Stimulated activated CD8-positive, alpha-beta memory T cell treated with anti-CD3 and anti-CD28 coated beads, Interleukin-7, amount 100 ng/mL, for 4 hours (primary cell): ENCODE measurements around the gene KLF1.
"Not testable (repeated sequence)": the region's sequence is repeated elsewhere in the genome, so short reads cannot be mapped to it uniquely, and the experiment has no call there.

Experiments used
- DNase-seq, 2 donors: peaks; one replicate each; pipeline ENCODE4 v3.0.0-alpha.2; 2020; ENCODE audit warnings: low read depth in 2 of 2

Gene KLF1

DNA sequence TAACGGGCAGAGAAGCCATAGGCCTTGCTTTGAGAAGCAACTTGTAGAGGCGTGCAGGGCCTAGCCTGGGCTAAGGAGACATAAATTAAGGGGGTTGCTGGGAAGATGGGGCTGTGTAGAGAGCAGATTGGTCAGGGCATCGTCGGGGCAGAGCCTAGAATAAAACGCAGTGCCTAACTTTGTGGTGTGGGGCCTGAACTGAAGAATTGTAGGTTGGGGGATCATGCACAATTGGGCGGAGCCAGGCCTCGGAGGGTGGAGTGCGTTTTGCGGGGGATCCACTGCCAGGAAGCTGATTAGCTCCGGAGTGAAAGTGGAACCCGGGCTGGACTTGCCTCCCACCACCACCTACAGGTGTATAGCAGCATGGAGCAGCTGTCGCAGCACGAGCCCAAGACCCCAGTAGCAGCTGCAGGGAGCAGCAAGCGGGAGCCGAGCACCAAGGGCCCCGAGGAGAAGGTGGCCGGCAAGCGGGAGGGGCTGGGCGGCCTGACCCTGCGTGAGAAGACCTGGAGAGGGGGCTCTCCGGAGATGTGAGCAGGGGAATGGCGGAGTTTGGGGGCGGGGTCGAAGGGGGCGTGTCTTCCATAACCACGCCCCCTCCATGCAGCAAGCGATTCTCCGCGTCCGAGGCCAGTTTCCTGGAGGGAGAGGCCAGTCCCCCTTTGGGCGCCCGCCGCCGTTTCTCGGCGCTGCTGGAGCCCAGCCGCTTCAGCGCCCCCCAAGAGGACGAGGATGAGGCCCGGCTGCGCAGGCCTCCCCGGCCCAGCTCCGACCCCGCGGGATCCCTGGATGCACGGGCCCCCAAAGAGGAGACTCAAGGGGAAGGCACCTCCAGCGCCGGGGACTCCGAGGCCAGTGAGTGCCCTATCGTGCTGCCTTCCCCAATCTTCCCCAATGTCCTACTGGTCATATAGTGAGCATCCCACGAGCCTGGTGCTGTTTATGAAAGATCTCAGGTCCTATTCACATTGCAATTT, 19.6 kb downstream of the KLF1 start:
- DNase-seq = peak; percentile 46 to 47

DNA sequence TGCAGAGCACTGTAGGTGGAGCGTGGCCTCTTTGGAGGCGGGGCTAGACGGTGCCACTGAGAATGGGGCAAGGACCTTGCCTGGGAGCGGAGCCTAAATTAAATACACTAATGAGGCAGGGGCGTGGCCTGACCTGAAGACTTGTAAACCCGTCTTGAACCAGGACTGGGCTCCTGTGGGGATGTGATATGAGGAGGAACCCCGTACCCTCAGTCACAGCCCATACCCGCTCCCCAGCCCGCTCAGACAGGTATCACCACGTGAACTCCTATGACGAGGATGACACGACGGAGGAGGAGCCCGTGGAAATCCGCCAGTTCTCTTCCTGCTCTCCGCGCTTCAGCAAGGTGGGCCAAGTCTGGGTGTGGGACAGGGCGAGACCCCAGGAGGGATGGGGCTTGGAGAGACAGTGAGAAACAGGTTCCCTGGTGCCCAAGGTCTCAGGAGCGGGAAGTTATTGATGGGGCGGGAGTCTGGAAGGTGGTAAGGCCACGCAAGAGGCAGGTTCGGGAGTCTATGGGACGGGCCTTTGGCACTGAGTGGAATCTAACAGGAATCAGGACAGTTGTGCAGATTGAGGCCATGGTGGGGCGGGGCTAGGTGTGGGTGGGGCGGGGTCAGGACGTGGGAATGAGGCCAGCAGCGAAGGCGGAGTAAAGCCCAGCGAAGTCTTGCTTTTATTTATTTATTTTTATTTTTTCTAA, 20.4 kb downstream of the KLF1 start:
- no peak for DNase-seq

DNA sequence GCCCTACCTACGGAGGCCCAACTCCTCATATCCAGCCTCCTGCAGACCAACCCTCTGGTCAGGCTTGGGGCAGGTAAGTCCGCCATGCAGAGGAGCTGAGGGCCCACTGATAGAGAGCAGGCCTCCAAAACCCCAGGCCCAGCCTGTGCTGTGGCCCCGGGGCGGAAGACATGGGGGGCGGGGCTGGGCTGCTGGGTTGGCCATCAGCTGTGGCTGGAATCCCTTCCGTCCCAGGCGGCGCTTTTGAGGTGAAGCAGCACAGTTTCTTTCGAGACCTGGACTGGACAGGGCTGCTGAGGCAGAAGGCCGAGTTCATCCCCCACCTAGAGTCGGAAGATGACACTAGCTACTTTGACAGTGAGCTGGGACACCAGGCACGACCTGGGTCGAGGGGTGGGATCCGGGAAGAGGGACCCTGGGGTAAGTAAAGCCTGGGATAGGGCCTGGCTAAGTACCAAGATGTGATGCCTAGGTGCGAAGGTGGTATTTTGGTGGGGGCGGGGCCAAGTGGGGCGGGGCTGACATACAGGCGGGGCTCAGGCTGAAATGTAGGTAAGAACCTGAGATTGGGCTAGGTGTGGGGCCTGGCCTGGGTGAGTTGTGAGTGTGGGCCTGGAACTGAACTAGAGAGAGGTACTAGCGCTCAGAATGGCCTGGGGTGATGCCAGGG, 21.1 kb downstream of the KLF1 start:
- DNase-seq = no peak

DNA sequence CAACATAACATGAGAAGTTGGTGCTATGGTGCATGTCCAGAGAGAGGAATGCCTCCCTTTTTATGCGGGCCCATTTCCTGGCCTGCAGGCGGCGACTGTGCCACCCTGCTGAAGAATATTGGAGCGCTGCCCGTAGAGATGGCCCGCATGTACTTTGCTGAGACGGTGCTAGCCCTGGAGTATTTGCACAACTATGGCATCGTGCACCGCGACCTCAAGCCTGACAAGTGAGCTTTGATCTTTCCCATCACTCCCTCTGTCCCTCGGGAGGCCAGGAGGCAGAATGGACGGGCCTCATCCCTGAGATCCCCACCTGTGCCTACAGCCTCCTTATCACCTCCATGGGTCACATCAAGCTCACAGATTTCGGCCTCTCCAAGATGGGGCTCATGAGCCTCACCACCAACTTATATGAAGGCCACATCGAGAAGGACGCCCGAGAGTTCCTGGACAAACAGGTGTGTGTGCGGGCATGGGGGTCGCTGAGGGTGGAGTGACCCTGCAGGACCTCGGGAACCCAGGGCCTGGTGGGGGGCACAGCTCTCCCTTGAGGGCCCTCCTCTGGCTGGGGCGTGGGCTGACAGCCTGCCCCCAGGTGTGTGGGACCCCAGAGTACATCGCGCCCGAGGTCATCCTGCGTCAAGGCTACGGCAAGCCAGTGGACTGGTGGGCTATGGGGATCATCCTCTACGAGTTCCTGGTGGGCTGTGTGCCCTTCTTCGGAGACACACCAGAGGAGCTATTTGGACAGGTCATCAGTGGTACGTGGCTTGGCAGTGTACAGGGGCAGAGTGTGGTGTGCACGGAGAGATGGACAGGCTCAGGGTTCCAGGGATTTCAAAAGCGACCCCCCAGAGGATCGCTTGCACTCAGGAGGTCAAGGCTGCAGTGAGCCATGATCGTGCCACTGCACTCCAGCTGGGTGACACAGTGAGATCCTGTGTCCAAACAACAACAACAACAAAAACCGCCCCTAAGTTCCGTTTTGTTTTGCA, 22.0 kb downstream of the KLF1 start:
- no peak for DNase-seq

DNA sequence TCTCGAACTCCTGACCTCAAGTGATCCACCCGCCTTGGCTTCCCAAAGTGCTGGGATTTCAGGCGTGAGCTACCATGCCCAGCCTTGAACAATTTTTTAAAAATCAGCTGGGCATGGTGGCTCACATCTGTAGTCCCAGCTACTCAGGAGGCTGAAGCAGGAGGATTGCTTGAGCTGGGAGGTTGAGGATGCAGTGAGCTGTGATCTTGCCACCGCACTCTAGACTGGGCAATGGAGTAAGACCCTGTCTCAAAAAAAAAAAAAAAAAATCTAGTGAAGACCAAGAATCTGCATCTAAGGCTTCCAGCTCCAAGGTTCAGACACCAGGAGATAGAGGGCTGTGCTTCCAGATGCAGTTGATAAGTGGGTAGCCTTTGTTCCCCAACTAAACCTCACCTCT, 22.9 kb downstream of the KLF1 start:
- no peak for DNase-seq

DNA sequence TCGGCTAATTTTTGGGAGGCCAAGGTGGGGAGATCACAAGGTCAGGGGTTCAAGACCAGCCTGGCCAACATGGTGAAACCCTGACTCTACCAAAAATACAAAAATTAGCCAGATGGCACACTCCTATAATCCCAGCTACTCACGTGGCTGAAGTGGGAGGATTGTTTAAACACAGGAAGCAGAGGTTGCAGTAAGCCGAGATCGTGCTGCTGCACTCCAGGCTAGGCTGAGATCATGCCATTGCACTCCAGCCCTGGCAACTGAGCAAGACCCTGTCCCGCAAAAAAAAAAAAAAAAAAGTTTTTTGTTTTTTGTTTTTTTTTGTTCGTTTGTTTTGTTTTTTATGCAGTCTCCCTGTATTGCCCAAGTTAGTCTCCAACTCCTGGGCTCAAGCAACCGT, 27.5 kb downstream of the KLF1 start:
- no peak for DNase-seq

DNA sequence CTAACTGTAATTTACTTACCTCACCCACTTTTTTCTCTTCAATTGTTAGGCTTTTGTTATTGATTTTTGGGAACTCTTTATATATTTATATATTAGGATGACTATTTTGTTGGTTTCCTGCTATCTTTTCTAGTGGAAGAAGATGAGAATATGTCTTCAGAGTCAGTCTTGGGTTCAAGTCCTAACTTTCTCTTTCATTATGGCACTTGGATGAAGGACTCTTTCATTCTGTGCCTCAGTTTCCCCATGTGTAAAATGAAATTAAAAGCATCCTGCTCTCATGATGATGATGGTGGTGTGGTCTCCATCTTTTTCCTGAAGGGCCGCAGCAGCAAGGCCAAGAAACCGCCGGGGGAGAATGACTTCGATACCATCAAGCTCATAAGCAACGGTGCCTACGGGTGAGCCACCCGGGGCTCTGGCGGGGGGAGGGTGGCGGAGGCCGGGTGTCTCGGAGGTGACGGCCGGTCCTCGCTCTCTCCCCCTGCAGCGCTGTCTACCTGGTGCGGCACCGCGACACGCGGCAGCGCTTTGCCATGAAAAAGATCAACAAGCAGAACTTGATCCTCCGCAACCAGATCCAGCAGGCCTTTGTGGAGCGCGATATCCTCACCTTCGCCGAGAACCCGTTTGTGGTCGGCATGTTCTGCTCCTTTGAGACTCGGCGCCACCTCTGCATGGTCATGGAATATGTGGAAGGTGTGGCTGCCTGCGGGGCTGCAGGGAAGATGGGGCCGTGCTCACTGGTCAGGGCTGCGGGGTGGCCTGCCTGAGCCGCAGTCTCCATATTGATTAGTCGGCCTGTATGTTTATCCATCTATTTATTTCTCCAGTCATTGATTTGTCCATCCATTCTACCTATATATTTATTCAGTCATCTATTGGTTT, 28.7 kb downstream of the KLF1 start:
- DNase-seq = no peak

DNA sequence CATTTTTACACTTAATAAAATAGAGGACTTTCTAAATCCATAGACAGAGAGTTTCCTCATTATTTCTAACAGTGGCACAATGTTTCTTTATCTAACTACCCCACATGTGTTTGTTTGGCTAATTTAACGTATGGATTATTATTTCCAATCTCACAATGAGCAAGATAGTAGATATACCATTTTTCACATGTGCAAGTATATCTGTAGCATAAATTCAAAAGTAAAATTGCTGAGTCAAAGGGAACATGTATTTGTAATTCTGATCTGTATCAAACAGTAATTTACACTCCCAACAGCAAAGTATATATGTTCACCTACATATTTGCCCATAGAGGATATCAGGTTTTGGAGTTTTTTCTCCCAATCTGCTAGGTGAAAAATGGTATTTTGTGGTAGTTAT, 30.3 kb downstream of the KLF1 start:
- DNase-seq = no peak

DNA sequence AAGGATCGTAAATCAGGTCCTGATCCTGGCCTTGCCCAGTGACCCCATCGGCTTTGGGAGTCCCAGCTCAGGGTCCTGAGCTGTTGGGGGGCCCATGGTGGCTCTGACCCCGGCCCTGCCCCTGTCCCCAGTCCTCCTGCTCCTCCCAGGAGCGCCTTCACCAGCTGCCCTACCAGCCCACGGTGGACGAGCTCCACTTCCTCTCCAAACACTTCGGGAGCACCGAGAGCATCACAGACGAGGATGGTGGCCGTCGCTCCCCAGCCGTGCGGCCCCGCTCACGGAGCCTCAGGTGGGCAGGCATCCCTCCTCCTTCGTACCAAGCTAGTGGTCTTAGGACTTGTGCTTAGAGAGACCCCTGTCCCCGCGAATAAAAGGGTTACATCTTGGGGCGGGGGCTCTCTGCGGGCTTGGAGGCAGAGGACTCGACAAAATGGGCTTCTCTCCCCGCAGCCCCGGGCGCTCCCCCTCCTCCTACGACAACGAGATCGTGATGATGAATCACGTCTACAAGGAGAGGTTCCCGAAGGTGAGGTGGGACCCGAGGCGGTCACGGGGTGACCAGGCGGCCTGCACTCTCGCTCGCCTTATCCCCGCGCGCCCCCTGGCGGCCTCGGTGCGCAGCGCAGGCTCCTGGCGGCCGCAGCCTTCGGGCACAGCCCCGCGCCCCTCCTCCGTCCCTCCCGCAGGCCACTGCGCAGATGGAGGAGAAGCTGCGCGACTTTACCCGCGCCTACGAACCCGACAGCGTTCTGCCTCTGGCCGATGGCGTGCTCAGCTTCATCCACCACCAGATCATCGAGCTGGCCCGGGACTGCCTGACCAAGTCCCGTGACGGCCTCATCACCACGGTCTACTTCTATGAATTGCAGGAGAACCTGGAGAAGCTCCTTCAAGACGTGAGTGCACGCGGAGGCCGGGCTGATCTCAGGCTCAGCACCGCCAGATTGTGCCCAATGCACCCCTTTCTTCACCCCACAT, 39.6 kb downstream of the KLF1 start:
- peak; percentile 67 to 74 for DNase-seq

DNA sequence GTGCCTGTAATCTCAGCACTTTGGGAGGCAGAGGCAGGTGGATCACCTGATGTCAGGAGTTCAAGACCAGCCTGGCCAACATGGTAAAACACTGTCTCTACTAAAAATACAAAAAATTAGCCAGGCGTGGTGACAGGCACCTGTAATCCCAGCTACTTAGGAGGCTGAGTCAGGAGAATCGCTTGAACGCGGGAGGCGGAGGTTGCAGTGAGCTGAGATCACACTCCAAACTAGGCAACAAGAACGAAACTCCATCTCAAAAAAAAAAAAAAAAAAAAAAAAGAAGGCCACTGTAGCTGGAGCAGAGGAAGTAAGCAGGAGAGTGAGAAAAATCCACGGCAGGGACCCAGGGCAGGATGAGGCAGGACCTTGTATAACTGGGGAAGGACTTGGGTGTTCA, 40.4 kb downstream of the KLF1 start:
- DNase-seq = not testable (repeated sequence)

DNA sequence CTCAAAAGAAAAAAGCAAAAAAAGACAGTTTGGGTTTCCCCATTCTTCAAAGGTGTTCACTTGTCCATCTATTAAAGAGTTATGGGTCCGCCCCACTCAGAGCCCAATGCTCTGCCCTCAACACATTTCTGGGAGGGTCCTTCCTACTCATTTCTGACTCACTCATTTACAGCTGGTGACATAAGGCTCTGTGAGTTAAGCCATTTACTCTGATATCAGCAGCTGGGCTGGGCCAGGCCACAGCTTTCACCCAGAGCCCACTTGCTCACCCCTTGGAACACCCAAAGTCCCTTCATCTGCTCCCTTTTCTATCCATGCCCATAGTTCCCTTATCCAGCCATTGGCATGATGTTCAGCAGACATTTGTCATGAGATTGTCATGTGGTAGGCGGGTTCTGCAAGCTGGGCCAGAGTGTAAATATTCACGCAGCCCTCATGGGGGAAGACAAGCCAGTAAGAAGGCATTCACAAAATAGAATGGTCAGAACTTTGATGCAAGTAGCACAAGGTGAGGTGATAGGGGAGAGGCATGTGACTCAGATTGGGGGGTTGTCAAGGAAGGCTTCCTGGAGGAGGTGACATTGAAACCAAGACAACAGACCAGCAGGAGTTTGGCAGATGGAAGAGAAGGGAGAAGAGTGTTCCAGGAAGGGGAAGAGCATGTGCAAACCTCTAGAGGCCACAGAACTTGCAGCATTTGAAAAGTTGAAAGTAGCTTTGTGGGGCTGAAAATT, 42.8 kb downstream of the KLF1 start:
- DNase-seq = no peak

DNA sequence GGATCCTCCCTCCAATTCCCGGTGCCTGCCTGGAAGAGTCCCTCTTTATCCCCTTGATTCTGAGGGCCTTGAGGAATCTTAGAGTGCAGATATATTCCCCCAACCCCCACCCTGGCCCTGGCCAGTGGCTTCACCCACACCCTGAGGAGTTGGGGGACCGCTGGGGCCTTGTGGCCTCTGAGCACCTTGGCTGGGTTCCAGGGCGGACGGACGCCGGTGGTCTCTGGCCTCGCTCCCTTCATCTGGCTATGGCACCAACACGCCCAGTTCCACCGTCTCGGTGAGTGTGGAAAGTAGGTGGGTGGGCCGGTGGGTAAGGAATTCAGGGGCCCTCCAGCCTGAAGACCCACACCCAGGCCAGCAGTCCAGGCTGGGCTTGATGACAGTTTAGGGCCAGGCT, 43.7 kb downstream of the KLF1 start:
- DNase-seq = no peak

DNA sequence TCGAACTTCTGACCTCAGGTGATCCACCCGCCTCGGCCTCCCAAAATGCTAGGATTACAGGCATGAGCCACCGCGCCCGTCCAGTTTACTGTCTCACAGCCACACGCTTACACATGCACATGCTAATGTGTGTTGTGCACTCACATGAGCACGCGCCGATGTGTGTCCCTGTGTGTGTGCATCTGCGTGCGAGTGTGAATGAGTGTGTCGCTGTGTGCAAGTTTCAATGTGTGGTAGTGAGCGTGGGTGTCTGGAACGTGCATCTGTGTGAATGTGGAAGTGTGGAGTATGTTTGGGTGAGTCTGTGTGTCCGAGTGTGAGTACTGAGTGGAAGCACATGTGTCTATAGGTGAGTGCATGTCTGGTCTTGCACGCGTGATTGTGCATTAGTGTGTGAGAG, 44.5 kb downstream of the KLF1 start:
- DNase-seq = no peak

DNA sequence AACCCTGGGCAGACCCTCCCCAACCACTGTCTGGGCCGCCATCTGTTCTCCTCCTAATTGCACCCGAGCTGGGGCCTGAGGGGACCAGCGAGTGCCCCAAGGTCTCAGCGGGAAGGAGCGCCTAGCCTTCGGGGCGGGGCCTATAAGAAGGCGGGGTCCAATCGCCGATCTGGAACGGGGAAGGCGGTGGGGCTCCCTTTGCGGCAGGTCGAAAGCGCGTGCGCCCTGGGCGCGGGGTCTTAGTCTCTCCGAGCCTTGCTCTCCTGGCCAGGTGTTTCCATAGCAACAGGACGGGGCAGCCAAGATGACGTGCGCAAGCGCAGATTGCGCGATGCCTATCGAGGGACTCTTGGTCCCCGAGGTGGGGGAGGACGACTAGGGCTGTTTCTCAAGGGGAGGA, 45.9 kb downstream of the KLF1 start:
- no peak for DNase-seq

DNA sequence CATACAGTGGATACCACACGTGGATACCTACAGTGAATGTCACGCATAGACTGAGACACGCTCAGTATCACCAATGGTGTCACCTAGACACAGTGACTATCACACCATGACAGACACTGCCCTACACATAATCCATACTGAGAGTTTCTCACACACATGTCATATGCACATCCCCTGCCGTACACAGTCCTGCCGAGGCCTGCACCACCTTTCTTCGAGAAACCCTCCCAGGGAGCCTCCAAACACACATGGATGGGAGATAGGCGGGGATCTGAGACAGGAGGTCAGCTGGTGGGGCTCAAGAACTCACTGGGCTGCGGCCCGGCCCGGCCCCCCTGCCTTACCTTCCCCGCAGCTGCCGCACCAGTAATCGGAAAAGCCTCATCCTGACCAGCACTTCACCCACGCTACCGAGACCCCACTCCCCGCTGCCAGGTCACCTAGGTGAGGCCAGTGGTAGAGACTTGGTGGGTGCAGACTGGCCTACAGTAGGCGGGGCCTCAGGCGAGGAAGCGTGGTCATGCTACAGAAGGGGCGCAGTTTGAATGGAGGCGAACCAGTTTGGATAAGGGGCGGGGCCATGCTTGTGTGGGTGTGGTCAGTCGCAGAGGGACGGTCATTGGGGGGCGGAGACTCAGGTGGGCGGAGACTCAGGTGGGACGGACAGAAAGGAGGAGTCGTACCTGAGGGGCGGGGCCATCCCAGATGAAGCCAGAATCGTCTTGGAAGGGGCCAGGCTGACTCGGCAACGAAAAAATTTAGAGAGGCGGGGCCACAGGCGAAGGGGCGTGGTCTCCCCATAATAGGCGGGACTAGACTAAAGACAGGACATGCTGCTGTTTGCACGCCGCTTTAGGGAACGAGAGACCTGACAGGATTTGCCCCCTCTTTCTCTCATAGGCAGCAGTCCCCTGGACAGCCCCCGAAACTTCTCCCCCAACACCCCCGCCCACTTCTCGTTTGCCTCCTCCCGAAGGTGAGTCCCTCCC, 46.6 kb downstream of the KLF1 start:
- DNase-seq = no peak

DNA sequence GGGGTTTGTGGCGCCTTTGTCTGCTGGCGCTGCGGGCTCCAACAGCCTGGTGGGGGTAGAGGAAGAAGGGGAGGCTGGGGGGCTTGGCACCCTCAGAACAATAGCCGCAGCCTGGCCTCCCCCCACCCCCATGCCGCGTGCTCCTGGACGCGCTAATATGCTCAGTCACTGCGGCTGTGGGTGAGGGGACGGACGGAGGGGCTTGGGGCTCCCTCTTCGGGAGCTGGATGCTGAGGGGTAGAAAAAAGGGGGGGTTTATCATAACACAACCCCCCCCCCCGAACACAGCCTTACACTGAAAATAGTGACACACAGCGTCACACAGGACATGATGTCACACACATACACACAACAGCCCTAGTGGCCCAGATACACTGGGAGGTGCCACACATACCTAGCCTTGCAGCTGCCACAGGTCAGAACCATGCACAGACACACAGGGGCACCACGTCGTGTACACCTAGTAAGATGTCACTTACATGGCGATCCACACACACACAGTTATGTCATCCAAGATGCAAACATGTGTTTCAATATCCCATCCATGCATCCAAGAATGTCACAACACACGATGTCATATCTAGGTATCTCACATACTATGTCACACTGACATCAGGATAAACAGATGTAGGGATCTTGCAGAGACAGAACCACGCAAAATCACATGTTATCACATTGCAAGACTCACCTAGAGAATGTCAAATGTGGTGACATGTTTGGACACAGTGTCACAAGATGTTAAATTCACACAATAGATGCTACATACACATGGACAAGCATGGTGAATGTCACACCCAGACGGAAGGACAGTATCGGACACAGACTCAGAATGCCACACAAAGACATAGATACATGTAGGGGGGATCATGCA, 47.9 kb downstream of the KLF1 start:
- DNase-seq = no peak
